Stimulated activated CD4-positive, alpha-beta T cell treated with anti-CD3 and anti-CD28 coated beads, Interleukin-2, amount 100 ng/mL, for 24 hours (primary cell): ENCODE measurements around the gene EPHA1.

Experiments used
- DNase-seq, 2 donors: peaks; one replicate each; pipeline ENCODE4 v3.0.0-alpha.2; 2020

EPHA1 gene

GRCh38 chr7:143368387-143368786, 40.3 kb downstream of the EPHA1 start:
- DNase-seq, result no peak

DNA sequence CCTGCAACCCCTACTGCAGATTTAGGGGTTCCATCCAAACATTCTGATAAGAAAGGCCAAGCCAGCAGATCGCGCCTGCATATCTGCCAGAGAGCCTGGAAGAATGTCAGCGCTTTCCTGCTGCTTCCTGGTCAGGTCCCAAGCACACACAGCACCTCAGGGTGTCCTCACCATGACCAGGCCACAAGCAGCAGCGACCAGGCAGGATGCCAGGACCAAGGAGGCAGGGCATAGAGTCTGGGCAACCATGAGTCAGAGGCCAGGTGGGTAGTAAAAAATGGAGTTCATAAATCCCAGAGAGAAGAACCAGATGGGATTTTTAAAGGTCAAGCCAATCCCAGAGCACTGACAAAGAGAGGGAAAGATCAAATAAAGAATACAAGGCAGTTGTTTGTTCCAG, 40.7 kb downstream of the EPHA1 start:
- DNase-seq, result no peak

- no peak for DNase-seq
Measured at GRCh38 chr7:143363016-143363937, 45.4 kb downstream of the EPHA1 start.

DNA sequence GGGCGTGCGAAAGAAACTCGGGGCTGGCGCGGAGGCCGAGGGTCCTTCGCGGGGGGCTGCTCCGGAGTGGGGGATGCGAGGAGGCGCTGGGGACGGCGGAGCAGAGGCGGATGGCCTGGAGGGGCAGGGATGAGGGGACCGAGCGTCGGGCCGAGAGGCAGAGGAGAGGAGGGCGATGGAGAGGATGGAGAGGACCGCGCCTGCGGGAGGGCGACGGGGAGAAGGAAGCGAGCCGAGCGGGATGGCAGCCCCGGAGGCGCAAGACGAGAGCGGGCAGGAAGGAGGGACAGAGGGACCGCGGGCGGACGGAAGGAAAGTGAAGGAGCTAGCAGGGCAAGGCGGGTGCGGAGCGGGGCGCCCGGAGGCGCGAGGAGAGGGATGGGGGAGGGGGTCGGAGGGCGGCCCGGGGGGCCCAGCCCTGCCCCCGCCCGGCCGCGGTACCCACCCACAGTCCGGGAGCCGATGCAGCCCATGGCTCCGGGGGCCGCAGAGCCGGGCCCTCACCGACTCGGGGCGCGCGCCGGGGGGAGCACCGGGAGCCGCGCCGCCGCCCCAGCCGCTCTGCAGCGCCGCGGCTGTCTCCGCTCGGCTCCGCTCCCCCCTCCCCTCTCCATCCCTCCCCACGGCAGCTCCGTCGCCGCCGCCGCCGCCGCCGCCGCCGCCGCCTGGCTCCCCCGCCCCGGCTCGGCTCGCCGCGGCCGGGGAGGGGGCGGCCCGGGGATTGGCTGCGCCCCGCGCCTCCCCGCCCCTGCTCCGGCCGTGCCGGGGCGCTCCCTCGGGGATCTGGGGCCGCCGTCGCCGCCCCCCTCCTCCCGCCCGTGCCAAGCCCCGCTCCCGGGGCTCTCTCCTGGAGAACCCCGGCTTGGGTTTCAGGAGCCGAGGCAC, 46.3 kb downstream of the EPHA1 start, which contains the start of gene FAM131B:
TSS of gene FAM131B (minus strand) at position 583 of the 885 bp plus-strand sequence. CDS start at position 473, 110 bp downstream.
- DNase-seq, result peak; percentile 35 to 48

- no peak for DNase-seq
Measured at GRCh38 chr7:143361552-143362130, 47.0 kb downstream of the EPHA1 start.

- DNase-seq, result no peak
Measured at GRCh38 chr7:143360788-143361551, 47.7 kb downstream of the EPHA1 start.

DNA sequence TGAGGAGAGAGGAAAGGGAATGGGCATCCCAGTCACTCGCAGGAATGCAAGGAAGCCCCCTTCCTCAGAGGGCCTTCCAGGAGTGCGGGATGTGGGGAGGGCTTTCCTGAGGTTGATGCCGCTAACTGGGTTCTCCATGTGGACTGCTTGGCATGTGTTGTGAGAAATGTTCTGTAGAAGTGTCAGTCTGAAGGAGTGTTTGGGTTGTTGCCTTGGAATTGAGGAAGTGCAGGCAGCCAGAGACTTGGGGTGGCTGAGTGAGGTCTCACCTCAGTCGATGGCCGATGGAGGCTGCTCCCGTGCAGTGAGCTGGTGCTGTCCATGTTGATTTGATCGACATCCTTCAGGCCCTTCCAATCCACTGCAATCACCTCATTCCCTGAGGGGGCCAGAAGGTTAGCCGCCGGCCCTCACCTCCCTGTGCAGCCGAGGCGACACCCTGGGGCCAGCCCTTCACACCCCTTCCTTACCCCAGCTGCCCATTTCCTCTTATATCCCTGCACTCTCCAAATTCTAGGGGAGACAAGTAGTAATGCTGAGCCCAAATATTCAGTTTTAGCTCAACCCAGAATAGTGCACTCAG, 48.8 kb downstream of the EPHA1 start:
- no peak for DNase-seq

DNA sequence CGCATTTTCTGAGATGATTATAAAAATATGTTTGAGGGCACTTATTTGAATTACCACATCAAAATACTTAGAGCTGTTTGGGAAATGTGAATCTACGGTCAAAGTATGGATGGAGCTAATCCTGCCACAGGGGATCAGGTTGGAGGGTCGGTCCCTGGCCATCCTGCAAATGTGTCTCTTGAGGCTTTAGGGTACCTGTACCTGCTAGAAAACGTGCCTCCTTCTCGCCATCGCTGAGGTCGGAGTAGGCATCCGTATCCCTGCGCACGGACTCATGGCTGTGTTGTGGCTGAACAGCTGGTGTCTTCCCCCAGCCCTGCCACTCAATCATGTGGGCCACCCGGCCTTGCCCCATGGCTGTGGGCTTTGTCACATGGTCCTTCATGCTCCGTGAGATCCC, 50.0 kb downstream of the EPHA1 start:
- no peak for DNase-seq

DNA sequence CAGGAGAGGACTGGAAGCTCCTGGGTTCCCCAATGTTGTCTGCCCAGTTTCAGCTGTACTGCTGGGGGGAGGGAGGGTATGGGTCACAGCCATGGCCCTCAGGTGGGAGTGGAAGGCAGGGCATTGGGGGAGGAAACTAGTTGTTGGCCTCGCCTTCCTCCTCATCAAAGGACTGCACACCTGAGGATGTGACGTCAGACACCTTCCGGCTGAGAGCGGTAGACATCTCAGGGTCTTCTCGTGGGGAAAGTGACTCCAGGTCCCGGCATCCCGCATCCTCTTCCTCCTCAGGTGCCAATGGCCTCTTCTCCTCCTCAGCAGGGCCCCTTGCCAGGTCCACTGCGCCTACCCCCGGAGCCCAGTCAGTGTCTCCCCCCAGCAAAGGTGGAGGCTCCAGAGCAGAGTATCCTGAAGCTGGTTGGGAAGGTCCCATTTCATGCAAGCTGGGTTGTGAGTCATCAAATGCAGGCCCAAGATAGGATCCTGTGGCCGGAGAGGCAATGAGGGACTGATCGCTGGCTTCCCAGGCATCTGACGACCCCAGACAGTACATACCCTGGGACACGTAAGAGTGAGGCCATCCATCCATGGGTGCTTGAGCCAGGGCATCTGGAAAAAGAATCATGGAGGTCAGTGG, 52.1 kb downstream of the EPHA1 start:
- DNase-seq, result no peak

DNA sequence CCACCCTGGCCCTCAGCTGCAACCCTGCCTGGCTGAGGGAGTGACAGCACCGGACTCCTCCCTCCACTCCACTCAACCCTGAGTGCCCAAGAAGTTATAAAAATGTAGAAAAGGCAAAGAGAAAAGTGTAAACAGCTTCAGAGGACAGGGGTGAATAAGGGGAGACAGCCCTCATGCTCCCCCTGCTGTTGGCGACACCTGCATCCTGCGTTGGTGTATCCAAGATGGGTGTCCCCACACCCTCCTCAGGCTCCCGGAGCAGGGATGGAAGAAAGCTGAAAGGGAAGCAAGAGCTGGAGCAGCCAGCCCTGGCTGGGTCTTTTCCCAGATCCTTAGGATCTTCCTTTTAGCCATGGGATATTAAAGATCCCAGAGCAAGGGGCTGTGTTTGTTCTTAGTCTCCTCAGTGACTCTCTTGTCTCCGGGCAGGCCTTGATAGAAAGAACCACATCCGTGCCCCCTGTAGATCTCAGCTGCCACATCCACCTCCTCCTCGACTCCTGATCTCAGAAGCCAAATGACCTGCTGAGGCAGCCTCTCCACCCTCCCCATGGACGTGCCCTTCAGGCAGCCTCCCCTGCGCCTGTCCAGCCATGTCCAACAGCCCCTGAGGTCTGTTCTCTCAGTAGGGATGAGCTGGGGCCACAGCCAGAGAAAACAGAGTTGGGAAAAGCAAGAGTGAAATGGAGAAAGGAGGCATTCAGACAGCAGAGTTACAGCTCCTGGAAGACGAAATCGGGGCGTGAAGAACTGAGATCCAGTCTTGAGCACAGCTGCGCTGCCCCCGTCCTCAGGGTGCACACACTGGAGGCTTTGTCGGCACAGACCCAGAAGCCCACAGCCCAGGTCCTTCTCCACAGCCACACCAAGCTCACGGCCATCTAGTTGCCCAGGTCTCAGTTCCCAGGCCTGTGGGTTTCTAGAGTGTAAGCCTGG, 52.9 kb downstream of the EPHA1 start:
- no peak for DNase-seq

DNA sequence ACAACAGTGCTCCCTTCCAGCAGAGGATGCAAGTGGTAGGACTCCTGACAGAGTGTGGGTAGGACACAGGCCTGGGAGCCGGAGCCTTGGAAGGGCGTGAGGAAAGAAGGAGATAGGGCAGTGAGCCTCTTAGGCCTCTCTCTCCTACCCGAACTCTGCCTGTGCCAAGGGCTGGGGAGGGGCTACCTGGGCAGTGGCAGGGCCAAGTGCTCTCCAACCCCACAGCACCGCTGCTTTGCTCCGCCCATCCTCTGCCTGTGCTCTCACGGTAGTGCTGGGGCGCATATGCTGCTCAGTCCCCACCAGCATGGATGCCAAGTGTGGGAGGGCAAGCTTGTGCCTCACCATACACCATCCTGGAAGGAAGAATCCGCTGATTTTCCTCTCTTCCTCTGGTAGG, 53.7 kb downstream of the EPHA1 start:
- DNase-seq, result no peak

- no peak for DNase-seq
Measured at GRCh38 chr7:143354376-143354775, 54.3 kb downstream of the EPHA1 start.

DNA sequence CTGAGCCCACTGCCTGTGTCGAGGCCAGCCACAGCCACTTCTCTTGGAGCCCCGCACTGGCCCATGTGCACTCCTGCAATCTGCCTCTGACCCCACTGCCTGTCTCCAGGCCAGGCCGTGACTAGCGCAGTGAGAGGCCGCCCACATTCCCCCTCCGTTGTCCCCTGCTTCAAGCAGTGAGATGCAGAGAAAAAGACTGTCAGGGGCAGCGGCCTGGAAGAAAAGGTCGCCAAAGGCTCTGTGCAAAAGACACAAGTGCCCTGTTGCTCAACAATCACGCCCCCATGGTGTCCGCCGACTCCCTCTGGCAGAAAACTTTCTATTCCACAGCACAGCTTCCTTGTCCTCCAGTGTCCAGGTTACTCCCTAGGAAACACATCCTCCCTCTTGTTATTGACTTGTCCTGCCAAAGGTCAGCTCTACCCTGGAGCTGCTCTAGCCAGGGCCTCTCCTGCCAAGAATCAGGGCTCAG, 56.1 kb downstream of the EPHA1 start:
- DNase-seq, result no peak

GRCh38 chr7:143351574-143351973, 57.1 kb downstream of the EPHA1 start:
- no peak for DNase-seq

DNA sequence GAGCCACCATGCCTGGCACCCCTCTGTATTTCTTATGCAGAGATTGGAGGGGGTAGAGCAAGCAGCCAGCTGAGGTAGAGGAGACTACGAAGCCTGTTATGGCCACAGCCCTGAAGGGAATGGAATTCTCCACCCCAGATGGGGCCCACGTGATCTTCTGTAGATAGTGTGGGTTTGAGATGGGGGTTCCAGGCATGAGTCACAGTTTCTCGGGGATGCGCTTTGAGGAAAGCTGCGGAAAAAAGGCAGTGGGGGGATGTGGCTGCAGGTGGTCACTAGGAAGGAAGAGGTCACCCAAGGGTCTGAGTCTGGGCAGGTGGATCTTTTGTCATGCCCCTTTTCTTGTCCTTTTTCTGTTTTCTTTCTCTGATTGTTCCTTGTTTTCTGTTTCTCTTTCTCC, 57.6 kb downstream of the EPHA1 start:
- no peak for DNase-seq

DNA sequence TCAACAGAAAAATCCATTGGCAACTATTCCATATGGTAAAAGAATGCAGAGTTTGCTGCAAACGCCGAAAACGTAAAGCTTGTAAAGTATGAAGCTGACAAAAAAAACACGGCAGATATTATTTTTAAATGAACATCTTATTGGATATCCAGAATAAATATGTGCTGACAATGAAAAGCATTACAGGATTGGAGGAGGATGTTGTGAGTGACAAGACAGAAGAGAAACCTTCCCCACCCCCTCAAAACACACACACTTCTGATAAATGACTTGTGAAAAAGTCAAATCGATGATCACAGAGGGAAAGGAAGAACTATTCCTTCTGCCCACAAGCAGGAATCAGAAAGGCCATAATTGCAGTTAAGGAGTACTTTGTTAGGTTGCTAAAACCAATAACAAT, 60.7 kb downstream of the EPHA1 start:
- DNase-seq, result no peak

- no peak for DNase-seq
Measured at GRCh38 chr7:143346018-143346417, 62.6 kb downstream of the EPHA1 start.

GRCh38 chr7:143345428-143345900, 63.2 kb downstream of the EPHA1 start:
- DNase-seq, result peak; percentile 68 to 75

DNA sequence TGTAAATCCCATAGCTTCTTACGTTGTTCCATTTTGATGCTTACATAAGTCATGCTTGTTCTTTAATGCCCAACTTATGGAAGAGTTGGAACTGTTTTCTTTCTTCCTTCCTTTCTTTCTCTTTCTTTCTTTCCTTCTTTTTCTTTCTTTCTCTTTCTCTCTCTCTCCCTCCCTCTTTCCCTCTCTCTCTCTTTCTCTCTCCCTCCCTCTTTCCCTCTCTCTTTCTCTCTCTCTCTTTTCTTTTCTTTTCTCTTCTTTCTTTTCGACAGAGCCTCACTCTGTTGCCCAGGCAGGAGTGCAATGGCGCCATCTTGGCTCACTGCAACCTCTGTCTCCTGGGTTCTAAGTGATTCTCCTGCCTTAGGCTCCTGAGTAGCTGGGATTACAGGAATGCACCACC, 65.1 kb downstream of the EPHA1 start:
- DNase-seq, result no peak

DNA sequence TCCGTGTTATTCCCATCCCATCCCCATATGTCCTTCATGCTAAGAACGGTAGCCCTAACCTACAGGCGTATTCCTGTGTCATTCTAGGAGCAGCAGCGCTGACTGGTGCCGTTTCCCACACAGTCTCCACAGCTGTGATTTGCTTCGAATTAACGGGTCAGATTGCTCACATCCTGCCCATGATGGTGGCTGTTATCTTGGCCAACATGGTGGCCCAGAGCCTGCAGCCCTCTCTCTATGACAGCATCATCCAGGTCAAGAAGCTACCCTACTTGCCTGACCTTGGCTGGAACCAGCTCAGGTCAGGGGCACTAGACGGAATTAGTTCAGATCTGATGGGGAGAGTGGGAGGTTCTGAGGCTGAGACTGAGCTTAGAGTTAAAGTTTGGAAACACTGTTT, 66.8 kb downstream of the EPHA1 start:
- DNase-seq, result no peak
